Ascending aorta (tissue), 2 donors: Measurements from ENCODE around the gene SCN11A. TPM values are rescaled to one million over a fixed set of nuclear protein-coding genes. Genes with fewer than 3 reads are reported as not detected.
A peak's percentile ranks its signal among the peaks of the same experiment; 100 is the strongest.

Experiments
- DNase-seq, 2 donors: peaks; one replicate each; pipeline ENCODE4 v3.0.0-alpha.2; 2019; ENCODE audit warnings: low spot score in 2 of 2
- H3K27ac ChIP-seq, 2 donors: fragments of 200-600 bp; sonication (generic); one replicate each; pipeline ENCODE4 v1.5.1; 2016 to 2017; ENCODE audit warnings: mild to moderate bottlenecking in 1 of 2
- H3K27me3 ChIP-seq: fragments of 200-600 bp; sonication (generic); one replicate; pipeline ENCODE4 v1.5.1; 2017
- H3K36me3 ChIP-seq, 2 donors: fragments of 200-600 bp; sonication (generic); one replicate each; pipeline ENCODE4 v1.5.1; 2016
- H3K4me1 ChIP-seq, 2 donors: fragments of 200-600 bp; sonication (generic); one replicate each; pipeline ENCODE4 v1.5.1; 2016 to 2017; ENCODE audit warnings: mild to moderate bottlenecking in 1 of 2
- H3K4me3 ChIP-seq, 2 donors: fragments of 200-600 bp; sonication (generic); one replicate each; pipeline ENCODE4 v1.5.1; 2016 to 2017; ENCODE audit warnings: mild to moderate bottlenecking in 1 of 2
- H3K9me3 ChIP-seq, 2 donors: fragments of 200-600 bp; sonication (generic); one replicate each; pipeline ENCODE4 v1.5.1; 2016
- CTCF ChIP-seq, 3 experiments: fragments of 200-600 bp in 2 of 3; fragments of 450-650 bp in 1 of 3; sonication (generic) in 2 of 3; IDR thresholded peaks; one replicate each; pipeline ENCODE4 v1.5.1; 2016 to 2019; ENCODE audit warnings: antibody characterized with exemption in 3 of 3, mild to moderate bottlenecking in 1 of 3, moderate library complexity in 1 of 3
- intact Hi-C: fragments of 100-400 bp; cut with DNase I; formaldehyde crosslinking; loops from one replicate; pipeline ENCODE4 v1.15.1; 2023
- total RNA-seq: library from RNA; depleted of rRNA; stranded (reverse); fragments of >200 nt; gene quantifications from one replicate; pipeline ENCODE4 v1.1.0, GENCODE V29; 2016

The SCN11A gene
- total RNA-seq, result not detected

DNA sequence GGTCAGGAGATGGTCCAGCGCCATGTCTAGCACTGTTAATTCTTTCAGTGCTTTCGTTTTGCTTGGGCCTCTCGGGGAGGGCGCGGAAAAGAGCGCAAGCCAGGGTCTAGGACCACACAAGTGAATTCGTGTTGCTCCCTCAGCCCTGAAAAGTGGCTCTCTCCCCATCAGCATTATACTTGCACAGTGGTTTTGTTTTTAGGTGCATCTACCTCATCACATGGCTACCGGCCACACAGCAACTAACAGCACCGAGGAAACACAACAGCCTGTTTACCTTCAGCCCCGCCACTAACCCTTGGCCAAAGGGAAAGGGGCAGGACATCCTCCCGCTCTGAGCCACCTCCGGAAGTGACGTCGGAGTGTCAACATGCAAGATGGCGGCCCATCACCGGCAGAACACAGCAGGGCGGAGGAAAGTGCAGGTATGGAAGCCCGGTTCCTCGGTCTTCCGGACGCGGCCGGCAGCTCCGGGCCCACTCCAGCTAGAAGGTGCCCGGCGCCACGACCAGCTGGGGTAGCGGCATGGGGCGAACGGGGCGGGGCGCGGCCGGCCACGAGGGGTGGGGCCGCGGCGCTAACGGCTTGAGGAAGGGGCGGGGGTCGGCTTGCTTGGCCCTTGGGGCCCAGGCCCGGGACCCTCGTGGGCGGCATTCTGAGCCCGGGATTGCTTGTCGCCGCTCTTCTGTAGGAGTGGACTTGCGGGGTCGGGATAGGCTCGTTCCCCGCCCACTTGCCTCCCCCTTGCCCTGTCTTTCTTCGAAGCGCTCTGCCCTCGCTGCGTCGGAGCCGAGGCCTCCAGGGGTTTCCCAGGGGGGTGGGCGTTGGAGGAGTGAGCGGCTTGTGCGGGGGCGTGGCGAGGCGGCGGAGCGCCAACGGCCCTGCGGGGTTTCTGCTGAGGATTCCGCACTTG is at the start of gene SCN11A, which contains the start of gene WDR48:
TSS of gene SCN11A (minus strand) at position 296 of the 913 bp plus-strand sequence. CDS start 101,582 bp downstream, outside the sequence.
TSS of gene WDR48 (plus strand) at position 368 of the 913 bp plus-strand sequence. CDS start at position 378, 10 bp downstream.
- TF ChIP-seq CTCF (IDR thresholded peaks at IDR 0.05), result no peak
- intact Hi-C loops, result loop anchor here (5.0 kb wide), 2 partner anchors 330 to 595 kb away; partner anchors contain the start of gene SLC25A38
- peak within 1 kb of the TSS; percentile 86 to 90 for H3K27ac ChIP-seq

DNA sequence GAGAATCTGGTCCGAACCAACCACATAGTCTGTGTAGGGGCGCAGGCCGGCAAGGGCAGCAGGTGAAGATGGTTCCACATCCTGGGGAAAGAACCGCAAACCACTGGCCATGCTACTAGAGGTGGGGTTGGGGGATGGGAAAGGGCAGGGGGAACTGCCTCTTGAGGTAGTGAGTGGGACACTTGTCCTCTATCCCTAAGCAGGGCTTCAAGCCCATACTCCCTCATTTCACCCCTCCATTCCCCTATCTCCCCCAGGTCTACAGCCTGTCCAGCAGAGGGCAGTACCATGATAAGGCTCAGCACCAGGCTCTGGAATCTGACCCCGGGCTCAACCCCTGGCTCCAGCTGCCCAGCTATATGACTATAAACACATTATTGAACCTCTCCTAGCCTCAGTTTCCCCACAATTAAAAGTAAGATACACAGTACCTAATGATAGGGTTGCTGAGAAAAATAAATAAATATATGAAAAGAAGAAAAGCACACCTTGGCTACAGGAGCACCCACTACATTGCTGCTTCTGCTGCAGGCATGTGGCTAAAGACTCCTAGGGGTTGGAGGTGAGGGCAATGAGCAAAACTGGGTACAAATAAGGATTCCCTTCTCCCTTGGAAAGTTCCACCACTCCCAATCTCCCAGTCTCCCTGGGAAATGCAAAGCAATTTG is 49.4 kb upstream of the SCN11A start:
- DNase-seq, result no peak
- Histone ChIP-seq H3K9me3 (no peaks in the 10 kb centered on the region), H3K27ac (no peak overlapping the region), H3K27me3 (no peaks in the 10 kb centered on the region), H3K4me3 (no peak overlapping the region), H3K36me3 (peaks cover 40 to 46% of the 10 kb centered on the region in 2 donors), H3K4me1 (peaks cover 0 to 21% of the 10 kb centered on the region in 2 donors)
- intact Hi-C loops, result loop anchor here (2.0 to 10.0 kb wide), 2 partner anchors 188 to 284 kb away; partner anchors contain the start of gene SLC25A38
- peak; percentile 36 to 57 (median 36) for TF ChIP-seq CTCF (IDR thresholded peaks at IDR 0.05)

More for the DNA sequence above, at the start of gene SCN11A, which contains the start of gene WDR48:
- peaks cover 0 to 5% of the 10 kb centered on the region in 2 donors for H3K4me1 ChIP-seq
- no peaks in the 10 kb centered on the region for H3K27me3 ChIP-seq
- H3K4me3 ChIP-seq, result peak within 1 kb of the TSS; percentile 92 to 96
- no peaks in the 10 kb centered on the region for H3K36me3 ChIP-seq
- no peaks in the 10 kb centered on the region for H3K9me3 ChIP-seq
- peak; percentile 80 to 97 for DNase-seq

DNA sequence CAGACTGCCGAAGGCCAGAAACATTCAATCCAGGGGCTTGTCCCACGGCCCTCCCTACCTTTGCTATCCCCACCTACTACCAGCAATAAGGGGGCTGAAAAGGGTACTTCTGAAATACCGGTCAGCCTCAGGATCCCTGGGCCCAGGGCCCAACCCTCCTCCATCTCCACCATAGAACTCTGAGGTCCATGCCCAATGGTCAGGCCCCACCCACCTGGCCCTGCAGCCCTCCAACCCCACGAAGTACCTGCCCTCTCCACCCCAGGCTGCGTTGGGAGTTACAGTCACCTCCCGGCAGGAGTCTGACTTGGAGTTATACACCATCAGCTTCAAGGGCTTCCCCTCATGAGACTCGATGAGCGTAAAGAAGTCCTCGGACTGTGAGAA is 48.7 kb upstream of the SCN11A start:
- Histone ChIP-seq H3K27ac (no peak overlapping the region), H3K36me3 (peaks cover 45 to 53% of the 10 kb centered on the region in 2 donors), H3K4me3 (no peak overlapping the region), H3K4me1 (peaks cover 0 to 16% of the 10 kb centered on the region in 2 donors), H3K9me3 (no peaks in the 10 kb centered on the region), H3K27me3 (no peaks in the 10 kb centered on the region)
- DNase-seq, result no peak
- intact Hi-C loops, result loop anchor here (2.0 to 10.0 kb wide), 2 partner anchors 188 to 284 kb away; partner anchors contain the start of gene SLC25A38
- no peak for TF ChIP-seq CTCF (IDR thresholded peaks at IDR 0.05)

DNA sequence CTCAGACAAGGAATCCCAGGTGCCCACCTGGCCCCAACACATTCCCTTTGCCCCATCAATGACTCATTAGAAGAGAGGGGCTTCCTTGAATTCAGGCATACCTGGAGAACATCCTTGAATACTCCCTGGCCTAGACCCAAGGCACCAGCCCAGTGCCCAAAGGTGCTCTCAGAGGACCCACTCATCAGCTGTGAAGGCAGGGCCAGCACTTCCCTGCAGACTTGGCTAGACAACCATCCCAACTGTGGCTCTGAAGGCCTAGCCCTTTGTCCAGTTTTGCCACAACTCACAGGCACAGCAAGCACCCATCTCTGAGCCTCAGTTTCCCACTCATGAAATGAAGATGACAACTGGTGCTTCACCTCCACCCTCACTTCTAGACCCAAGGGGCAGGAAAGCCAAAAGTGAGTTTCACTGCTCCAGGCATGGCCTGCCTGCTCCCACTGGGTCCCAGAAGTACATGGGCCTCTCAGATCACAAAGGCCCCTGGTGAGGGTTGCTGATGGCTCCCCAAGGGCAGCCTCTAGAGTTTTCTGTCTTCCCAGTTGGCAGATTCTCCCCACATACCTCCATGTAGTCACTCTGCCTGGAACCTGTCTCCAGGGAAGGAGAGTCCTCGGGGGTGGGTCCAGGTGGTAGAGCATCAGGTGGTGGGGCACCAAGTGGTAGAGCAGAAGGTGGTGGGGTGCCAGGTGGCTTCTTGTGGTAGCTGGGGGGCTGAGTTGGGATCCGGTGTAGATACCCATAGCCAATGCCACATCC is 48.2 kb upstream of the SCN11A start:
- H3K4me1 ChIP-seq, result peaks cover 0 to 11% of the 10 kb centered on the region in 2 donors
- H3K27me3 ChIP-seq, result no peaks in the 10 kb centered on the region
- intact Hi-C loops, result loop anchor here (2.0 to 10.0 kb wide), 2 partner anchors 189 to 285 kb away; partner anchors contain the start of gene SLC25A38
- H3K4me3 ChIP-seq, result no peak overlapping the region
- H3K27ac ChIP-seq, result no peak overlapping the region
- H3K36me3 ChIP-seq, result peaks cover 46 to 59% of the 10 kb centered on the region in 2 donors
- no peak for DNase-seq
- H3K9me3 ChIP-seq, result no peaks in the 10 kb centered on the region
- TF ChIP-seq CTCF (IDR thresholded peaks at IDR 0.05), result no peak

DNA sequence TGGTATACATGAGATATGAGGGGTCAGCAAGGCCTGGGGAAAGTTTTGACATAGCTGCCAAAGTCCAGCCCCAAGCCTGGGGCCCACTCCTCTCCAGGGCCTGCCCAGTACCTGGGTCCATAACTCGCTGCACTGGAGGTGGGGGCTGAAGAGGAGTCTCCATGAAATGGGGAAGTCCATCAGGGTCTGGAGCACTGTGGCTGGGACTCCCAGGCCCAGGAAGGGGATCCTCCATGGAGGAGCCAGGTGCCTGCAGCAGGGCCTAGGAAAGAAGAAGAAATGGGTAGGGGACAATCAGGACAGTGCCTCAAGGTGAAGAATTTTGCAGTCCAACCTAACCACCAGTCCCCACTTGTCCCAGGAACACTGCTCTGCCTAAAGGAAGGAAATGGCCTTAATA is 47.5 kb upstream of the SCN11A start:
- H3K27ac ChIP-seq, result no peak overlapping the region
- no peaks in the 10 kb centered on the region for H3K9me3 ChIP-seq
- peaks cover 0 to 5% of the 10 kb centered on the region in 2 donors for H3K4me1 ChIP-seq
- no peak for DNase-seq
- TF ChIP-seq CTCF (IDR thresholded peaks at IDR 0.05), result no peak
- intact Hi-C loops, result no loop called here
- no peaks in the 10 kb centered on the region for H3K27me3 ChIP-seq
- no peak overlapping the region for H3K4me3 ChIP-seq
- peaks cover 51 to 65% of the 10 kb centered on the region in 2 donors for H3K36me3 ChIP-seq
